AG20443 (cell line): ENCODE data around the gene SRGAP2B.
"Not testable (repeated sequence)": the region's sequence is repeated elsewhere in the genome, so short reads cannot be mapped to it uniquely, and the experiment has no call there.

ENCODE experiments used
- DNase-seq: peaks from one replicate; pipeline ENCODE4 v3.0.0; 2012; ENCODE audit warnings: low spot score, mixed read lengths

The SRGAP2B gene

GRCh38 chr1:144946525-144947480 is 148.3 kb downstream of the SRGAP2B start:
- DNase-seq: not testable (repeated sequence)

DNA sequence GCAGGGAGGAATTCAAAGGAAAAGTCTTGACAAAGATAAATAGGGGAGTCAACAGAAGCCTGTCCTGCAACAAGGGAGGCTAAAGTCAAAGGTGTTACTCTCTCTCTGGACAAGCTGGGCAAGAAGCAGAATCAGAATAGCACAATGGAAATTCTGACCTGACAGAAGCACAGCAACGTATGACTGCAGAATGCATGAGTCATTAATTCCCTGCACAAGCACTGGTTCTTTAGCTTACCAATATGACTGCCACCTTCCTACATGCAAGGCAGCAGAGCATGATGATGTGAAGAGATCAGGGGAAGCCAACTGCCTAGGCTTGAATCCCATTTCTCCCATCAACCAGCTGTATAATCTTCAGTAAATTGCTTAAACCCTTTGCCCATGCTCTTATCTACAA is 153.4 kb downstream of the SRGAP2B start:
- not testable (repeated sequence) for DNase-seq

- DNase-seq: not testable (repeated sequence)
Measured at GRCh38 chr1:144940054-144940453, 155.1 kb downstream of the SRGAP2B start.

GRCh38 chr1:144938627-144939026 is 156.5 kb downstream of the SRGAP2B start:
- not testable (repeated sequence) for DNase-seq

DNA sequence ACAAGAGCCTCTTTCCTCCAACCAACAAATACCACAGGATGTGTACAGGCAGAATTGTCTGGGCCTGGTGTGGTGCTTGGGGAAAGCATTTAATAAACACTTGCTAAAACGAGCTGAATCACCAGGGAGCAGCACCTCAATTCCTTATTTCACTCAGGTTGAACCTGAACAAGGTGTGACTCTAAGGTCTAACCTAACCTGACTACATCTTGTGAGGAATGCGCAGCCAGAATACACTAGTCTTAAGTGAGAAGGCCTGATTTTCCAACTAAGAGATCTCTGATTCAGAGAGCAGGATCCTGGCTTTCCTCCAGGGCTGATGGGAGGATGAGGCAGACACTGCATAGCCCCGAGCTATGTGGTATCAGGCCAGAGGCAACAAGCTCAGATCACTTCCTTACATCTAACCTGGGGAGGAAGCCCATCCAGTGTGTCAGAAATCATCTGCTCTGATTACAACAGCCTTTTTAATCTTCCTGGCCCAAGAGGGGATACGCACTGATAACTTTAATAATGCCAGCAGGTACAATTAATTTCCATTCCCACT is 158.9 kb downstream of the SRGAP2B start:
- not testable (repeated sequence) for DNase-seq

DNA sequence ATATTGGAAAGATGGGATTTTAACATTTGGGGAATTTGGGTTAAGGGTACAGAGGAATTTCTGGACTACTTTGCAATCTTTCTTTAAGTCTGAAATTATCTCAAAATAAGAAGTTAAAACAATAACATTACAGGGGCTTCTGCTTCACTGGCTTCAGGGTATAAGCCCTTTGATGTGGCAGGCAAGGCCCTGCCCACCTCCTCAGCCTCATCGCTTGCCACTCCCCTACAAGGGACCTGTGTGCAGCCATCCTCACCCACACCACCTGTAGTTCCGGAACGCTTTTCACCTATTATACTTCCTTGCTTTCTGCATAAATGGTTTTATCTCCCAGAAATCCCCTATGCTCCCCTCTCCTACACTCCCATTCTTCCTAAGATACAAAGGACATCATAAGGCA is 159.8 kb downstream of the SRGAP2B start:
- not testable (repeated sequence) for DNase-seq

- DNase-seq: not testable (repeated sequence)
Measured at GRCh38 chr1:144933014-144933413, 162.1 kb downstream of the SRGAP2B start.

DNA sequence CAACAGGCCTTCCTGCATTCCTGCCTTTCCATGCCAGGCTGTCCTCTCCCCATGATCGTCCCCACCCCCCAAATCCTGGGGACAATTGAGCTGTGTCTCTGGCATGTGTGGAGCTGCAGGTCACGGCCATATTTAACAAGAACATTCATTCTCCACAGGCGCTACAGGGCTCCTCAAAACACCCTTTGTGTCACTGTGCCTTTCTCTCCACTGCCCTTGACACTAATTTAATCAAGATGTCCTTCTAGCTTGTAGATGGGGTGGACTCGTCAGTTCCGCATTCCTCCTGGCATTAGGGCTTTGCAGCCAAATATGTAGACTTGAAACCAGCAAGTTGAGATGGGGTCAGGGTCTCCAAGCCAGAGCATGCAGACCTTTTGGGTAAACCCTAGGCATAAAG is 163.0 kb downstream of the SRGAP2B start:
- not testable (repeated sequence) for DNase-seq

GRCh38 chr1:144931553-144931952 is 163.6 kb downstream of the SRGAP2B start:
- not testable (repeated sequence) for DNase-seq

DNA sequence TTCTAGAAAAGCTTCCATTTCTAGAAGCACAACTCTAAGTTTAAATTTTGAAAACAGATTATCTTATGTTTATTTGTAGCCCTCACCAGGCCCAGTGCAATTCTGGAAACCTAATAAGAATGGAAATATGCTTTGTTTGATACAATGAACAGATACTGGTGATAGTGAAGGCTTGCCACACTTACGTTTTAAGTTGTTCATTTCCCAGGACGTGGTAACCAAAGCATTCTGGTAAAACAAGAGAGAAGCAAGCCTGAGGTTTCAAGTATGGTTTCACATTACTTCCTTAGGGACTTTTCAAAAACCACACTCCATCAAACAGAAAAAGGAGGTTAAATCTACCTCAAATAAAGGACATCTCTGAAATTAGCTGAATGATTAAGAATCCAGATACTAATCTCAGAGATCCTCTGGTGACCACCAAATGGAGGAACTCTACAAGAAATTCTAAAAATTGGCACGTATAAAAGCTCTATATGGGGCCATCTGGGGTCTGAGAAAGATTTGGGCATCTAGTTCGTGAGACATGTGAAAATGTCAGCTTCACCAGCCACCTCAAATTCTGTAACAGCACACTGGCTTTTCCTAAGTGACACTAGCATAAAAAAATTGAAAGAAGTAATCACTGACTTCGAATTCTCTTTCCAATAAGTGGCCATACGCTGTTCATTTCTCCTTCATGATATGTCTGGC is 164.9 kb downstream of the SRGAP2B start:
- DNase-seq: not testable (repeated sequence)

GRCh38 chr1:144927292-144927691 is 167.8 kb downstream of the SRGAP2B start:
- DNase-seq: not testable (repeated sequence)

- DNase-seq: not testable (repeated sequence)
Measured at GRCh38 chr1:144923640-144924039, 171.5 kb downstream of the SRGAP2B start.

DNA sequence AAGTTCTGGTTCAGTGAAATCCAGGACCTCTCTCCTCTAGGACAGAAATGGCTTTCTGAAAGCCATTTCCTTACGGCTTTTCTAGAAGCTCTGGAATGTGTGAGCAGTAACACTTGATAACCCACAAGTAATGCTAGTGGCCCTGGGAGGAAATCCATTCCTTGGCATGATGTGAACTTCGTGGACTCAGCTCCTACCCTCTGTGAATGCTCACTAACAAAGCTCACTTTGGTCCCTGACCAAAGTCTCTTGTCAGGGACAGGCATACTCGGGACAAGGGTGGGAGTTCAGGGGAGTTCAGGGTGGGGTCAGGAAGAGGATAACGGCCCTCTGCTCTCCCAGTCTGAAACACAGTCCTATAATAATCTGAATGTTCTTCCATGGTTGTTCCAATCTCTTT is 172.3 kb downstream of the SRGAP2B start:
- not testable (repeated sequence) for DNase-seq

GRCh38 chr1:144919106-144919505 is 176.0 kb downstream of the SRGAP2B start:
- DNase-seq: not testable (repeated sequence)

DNA sequence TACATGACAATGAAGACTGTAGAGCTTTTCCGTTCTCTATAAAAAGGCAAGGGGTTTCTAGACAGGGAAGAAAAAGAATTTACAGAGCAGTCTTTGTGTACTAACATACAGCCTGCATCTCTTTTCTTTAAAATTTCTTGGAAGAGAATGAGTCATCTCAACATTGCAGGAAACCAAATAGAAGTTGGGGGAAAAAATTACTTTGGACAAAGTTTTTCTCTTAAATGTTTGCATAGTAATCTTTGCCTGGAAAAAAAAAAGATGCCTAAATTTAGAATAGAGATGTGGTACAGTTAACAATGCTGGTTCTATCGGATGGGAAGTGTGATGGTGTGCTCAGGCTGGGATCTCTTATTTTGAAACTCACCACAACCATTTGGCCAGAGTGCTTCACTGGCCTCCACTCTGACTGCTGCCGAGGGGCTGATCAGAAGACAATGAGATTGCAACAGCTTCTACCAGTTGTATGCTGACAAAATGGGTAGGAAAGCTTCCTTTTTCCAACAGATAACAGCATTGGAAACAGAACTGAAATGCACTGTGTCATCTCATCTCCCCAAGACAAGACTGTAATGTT is 177.0 kb downstream of the SRGAP2B start:
- not testable (repeated sequence) for DNase-seq

GRCh38 chr1:144917154-144918026 is 177.7 kb downstream of the SRGAP2B start:
- not testable (repeated sequence) for DNase-seq

DNA sequence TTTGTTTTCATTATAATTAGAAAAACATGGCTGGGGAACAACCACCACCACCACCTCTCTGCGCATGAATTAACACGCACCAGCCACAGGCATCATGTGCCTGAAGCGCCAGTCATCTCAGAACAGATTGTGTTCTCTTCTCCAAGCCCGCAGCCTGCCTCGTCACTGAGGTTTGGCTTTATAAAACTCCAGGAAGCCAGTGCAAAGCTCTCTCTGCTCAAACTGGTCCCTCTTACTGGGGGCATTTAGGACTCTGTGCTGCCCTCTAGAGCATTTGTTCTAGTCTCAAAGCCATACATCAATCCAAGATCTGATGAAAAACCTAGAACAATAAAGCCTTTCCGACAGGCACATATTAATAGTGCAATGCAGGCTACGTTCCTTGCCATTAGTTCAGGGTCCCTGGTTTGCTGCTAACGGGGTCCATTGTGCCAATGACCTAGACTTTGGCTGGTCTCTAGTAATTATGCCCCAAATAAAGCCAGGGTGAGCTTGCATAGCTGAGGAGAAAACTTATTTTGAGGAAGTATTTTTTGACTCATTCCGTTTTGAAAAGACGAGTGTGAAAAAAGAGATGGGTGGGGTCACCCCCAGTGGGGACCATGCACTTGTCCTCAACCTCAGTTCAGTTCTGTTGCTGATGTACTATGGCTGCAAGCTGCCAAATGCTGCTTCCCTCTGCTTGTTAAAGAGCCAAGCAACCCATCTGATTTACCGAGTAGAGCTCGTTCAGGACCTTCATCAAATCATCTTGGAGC is 181.0 kb downstream of the SRGAP2B start:
- not testable (repeated sequence) for DNase-seq

DNA sequence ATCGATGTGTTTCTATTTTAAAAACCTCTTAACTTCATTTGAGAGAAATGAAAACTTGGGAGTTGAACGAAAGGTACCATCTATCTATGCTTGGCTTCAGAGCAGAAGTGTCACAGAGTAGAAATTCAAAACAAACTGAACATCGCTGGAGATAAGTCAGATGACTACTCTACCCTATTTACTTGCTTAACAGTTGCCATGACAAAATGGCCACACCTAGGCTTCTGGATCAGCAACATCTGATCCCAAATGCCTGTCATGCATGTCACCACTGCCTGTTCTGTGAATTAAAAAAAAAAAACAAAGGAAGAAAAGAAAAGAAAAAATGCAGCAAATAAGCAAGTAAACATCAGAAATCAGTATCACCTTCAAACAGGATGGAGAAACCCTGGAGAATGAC is 181.7 kb downstream of the SRGAP2B start:
- DNase-seq: not testable (repeated sequence)

- not testable (repeated sequence) for DNase-seq
Measured at GRCh38 chr1:144910729-144911128, 184.4 kb downstream of the SRGAP2B start.

DNA sequence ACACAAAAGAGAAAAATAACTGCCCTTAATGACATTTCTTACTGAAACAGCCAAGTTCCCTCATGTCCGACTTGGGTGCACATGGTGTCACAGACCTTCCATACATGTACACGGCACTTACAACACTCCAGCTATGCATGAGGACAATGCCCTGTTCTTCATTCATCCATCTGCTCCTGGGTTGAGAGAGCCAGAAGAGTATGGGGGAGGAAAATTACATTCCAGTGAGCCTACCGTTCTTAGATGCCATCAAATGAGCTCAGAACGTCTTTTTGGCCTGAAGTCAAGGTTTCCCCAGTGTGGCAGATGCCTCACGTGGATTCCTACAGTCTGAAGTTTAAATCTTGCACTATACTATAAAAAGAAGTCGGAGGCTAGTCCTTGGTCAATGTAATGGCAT is 194.3 kb downstream of the SRGAP2B start:
- DNase-seq: not testable (repeated sequence)
